H1 (cell line): ENCODE results near the gene SLITRK2. TPM values are rescaled to one million over a fixed set of nuclear protein-coding genes. Genes with fewer than 3 reads are reported as not detected.

Experiments
- CTCF ChIA-PET: fragments of 300-600 bp; sonication (Branson Sonifier 250); formaldehyde crosslinking; loops from one replicate; lab custom pipeline; 2021; ENCODE audit not compliant: partially characterized antibody; lab: Charles Lee
- POLR2A ChIA-PET: fragments of 300-600 bp; sonication (Branson Sonifier 250); formaldehyde crosslinking; loops from one replicate; lab custom pipeline; 2021; ENCODE audit warnings: inconsistent platforms; ENCODE audit not compliant: partially characterized antibody; lab: Charles Lee
- DNase-seq, 2 experiments: peaks; one replicate each; pipeline versions ENCODE4 v3.0.0 to v3.0.0-alpha.2; 2010 to 2022; ENCODE audit warnings: low spot score in 2 of 2, low read depth in 1 of 2, mixed read lengths in 1 of 2
- FAIRE-seq: peaks from 2 replicates; lab custom pipeline; 2011; peaks lifted over from hg19 to GRCh38; lab: Jason Lieb, UNC
- H2AFZ ChIP-seq: 2 replicates; pipeline ENCODE4 v1.8.1; 2012; ENCODE audit warnings: low read length, inconsistent platforms
- H2AK5ac ChIP-seq: 2 replicates; pipeline ENCODE4 v1.6.1; 2013; ENCODE audit warnings: low read depth, low read length
- H2BK120ac ChIP-seq: replicated peaks from 2 replicates; pipeline ENCODE3; 2013; ENCODE audit warnings: low read depth, low read length, inconsistent platforms
- H2BK12ac ChIP-seq: 2 replicates; pipeline ENCODE4 v1.6.1; 2013; ENCODE audit warnings: low read depth, low read length
- H2BK15ac ChIP-seq: 2 replicates; pipeline ENCODE4 v1.6.1; 2013; ENCODE audit warnings: low read length
- H2BK20ac ChIP-seq: 2 replicates; pipeline ENCODE4 v1.6.1; 2013; ENCODE audit warnings: low read length
- H2BK5ac ChIP-seq: 2 replicates; pipeline ENCODE4 v1.6.1; 2013; ENCODE audit warnings: low read depth, low read length
- H3K14ac ChIP-seq: 2 replicates; pipeline ENCODE4 v1.6.1; 2013; ENCODE audit warnings: inconsistent platforms; ENCODE audit not compliant: insufficient read length
- H3K18ac ChIP-seq: 2 replicates; pipeline ENCODE4 v1.6.1; 2013; ENCODE audit warnings: low read length; ENCODE audit errors: extremely low read depth
- H3K23ac ChIP-seq: 2 replicates; pipeline ENCODE4 v1.6.1; 2013; ENCODE audit warnings: inconsistent platforms; ENCODE audit not compliant: insufficient read length
- H3K23me2 ChIP-seq: 2 replicates; pipeline ENCODE4 v1.6.1; 2013; ENCODE audit warnings: low read depth, low read length
- H3K27ac ChIP-seq: 2 replicates; pipeline ENCODE4 v1.6.1; 2011; ENCODE audit warnings: low read depth, low read length, inconsistent platforms
- H3K27me3 ChIP-seq, 4 experiments: replicated peaks in 1 of 4; 1 replicate in 1 of 4; 2 replicates in 3 of 4; pipeline versions ENCODE4 v1.6.1 to v1.8.1; 2011 to 2013; ENCODE audit warnings: low read length in 3 of 4, mild to moderate bottlenecking in 3 of 4, inconsistent platforms in 2 of 4, mixed read lengths in 2 of 4, moderate library complexity in 1 of 4; ENCODE audit not compliant: control insufficient read depth in 3 of 4, insufficient read depth in 3 of 4; ENCODE audit errors: extremely low read depth in 1 of 4
- H3K36me3 ChIP-seq, 4 experiments: 2 replicates each; pipeline versions ENCODE4 v1.6.1 to v1.8.1; 2011 to 2013; ENCODE audit warnings: mild to moderate bottlenecking in 4 of 4, low read length in 3 of 4, moderate library complexity in 2 of 4, control low read depth in 1 of 4, inconsistent platforms in 1 of 4; ENCODE audit not compliant: insufficient read depth in 4 of 4, control insufficient read depth in 2 of 4
- H3K4ac ChIP-seq: replicated peaks from 2 replicates; pipeline ENCODE3; 2013; ENCODE audit warnings: low read length, low read depth, mixed read lengths, inconsistent platforms; ENCODE audit not compliant: insufficient read length
- H3K4me1 ChIP-seq, 4 experiments: replicated peaks in 1 of 4; 1 replicate in 1 of 4; 2 replicates in 3 of 4; pipeline versions ENCODE4 v1.6.1 to v1.8.1; 2011 to 2013; ENCODE audit warnings: low read length in 3 of 4, inconsistent platforms in 2 of 4, mixed read lengths in 1 of 4; ENCODE audit not compliant: insufficient read depth in 4 of 4, control insufficient read depth in 3 of 4
- H3K4me2 ChIP-seq, 2 experiments: 2 replicates each; pipeline versions ENCODE4 v1.6.1 to v1.8.1; 2011 to 2013; ENCODE audit warnings: low read depth in 2 of 2, low read length in 2 of 2, control low read depth in 1 of 2, inconsistent platforms in 1 of 2, mild to moderate bottlenecking in 1 of 2; ENCODE audit not compliant: insufficient read depth in 1 of 2
- H3K4me3 ChIP-seq, 4 experiments: fragments of 200-600, 300-600 bp in 1 of 4; sonication (generic), shearing (Covaris generic), sonication (Bioruptor Twin) in 1 of 4; 2 replicates each; pipeline versions ENCODE4 v1.5.1 to v1.8.1; 2011 to 2016; ENCODE audit warnings: low read length in 4 of 4, low read depth in 3 of 4, control low read depth in 2 of 4, inconsistent platforms in 2 of 4, mild to moderate bottlenecking in 2 of 4, mixed read lengths in 1 of 4, moderate library complexity in 1 of 4; ENCODE audit not compliant: insufficient read depth in 2 of 4; ENCODE audit errors: extremely low read depth in 1 of 4
- H3K56ac ChIP-seq: replicated peaks from 2 replicates; pipeline ENCODE3; 2013; ENCODE audit warnings: low read depth, mild to moderate bottlenecking, mixed read lengths, low read length, inconsistent platforms; ENCODE audit not compliant: insufficient read length
- H3K79me1 ChIP-seq: 2 replicates; pipeline ENCODE4 v1.6.1; 2013; ENCODE audit warnings: low read depth, low read length, control low read depth
- H3K79me2 ChIP-seq, 2 experiments: 2 replicates each; pipeline versions ENCODE4 v1.6.1 to v1.8.1; 2012 to 2013; ENCODE audit warnings: low read length in 2 of 2, mild to moderate bottlenecking in 2 of 2, inconsistent platforms in 1 of 2; ENCODE audit not compliant: insufficient read depth in 2 of 2, control insufficient read depth in 1 of 2
- H3K9ac ChIP-seq, 4 experiments: replicated peaks in 1 of 4; 1 replicate in 1 of 4; 2 replicates in 3 of 4; pipeline versions ENCODE4 v1.6.1 to v1.8.1; 2011 to 2013; ENCODE audit warnings: low read depth in 3 of 4, low read length in 3 of 4, control low read depth in 2 of 4, mild to moderate bottlenecking in 2 of 4, moderate library complexity in 2 of 4, inconsistent platforms in 1 of 4; ENCODE audit errors: extremely low read depth in 1 of 4
- H3K9me3 ChIP-seq, 2 experiments: 2 replicates each; pipeline versions ENCODE4 v1.6.1 to v1.8.1; 2012 to 2013; ENCODE audit warnings: mild to moderate bottlenecking in 2 of 2, moderate library complexity in 2 of 2, control low read depth in 1 of 2, inconsistent platforms in 1 of 2, low read depth in 1 of 2, low read length in 1 of 2, mixed read lengths in 1 of 2; ENCODE audit not compliant: insufficient read depth in 2 of 2
- H4K20me1 ChIP-seq, 2 experiments: replicated peaks in 1 of 2; 2 replicates each; pipeline versions ENCODE3 to v1.8.1; 2011 to 2013; ENCODE audit warnings: inconsistent platforms in 2 of 2, low read length in 2 of 2, mild to moderate bottlenecking in 1 of 2; ENCODE audit not compliant: insufficient read depth in 2 of 2, control insufficient read depth in 1 of 2
- H4K5ac ChIP-seq: 2 replicates; pipeline ENCODE4 v1.6.1; 2013; ENCODE audit warnings: low read length, low read depth, mixed read lengths, inconsistent platforms; ENCODE audit not compliant: insufficient read length
- H4K8ac ChIP-seq: 2 replicates; pipeline ENCODE4 v1.8.0; 2013; ENCODE audit warnings: mild to moderate bottlenecking, moderate library complexity, low read length, inconsistent platforms; ENCODE audit not compliant: insufficient read depth; ENCODE audit errors: extremely low read depth
- H4K91ac ChIP-seq: replicated peaks from 2 replicates; pipeline ENCODE3; 2013; ENCODE audit warnings: low read length, mixed read lengths, inconsistent platforms; ENCODE audit not compliant: insufficient read length
- BACH1 ChIP-seq: IDR thresholded peaks from 2 replicates; pipeline ENCODE4 v1.6.1; 2012; ENCODE audit warnings: low read length, improper control_type of control experiment
- CBX5 ChIP-seq: fragments of 300-800, 300-1000 bp; sonication (generic); IDR thresholded peaks from 2 replicates; pipeline ENCODE4 v1.7.1; 2016; ENCODE audit warnings: antibody characterized with exemption, low read length, low read depth
- KDM4A ChIP-seq: IDR thresholded peaks from one replicate; pipeline ENCODE4 v1.7.1; 2012; ENCODE audit warnings: low read depth, mild to moderate bottlenecking, moderate library complexity, low read length, inconsistent platforms; ENCODE audit not compliant: severe bottlenecking
- ZNF274 ChIP-seq: IDR thresholded peaks from 2 replicates; pipeline ENCODE4 v1.7.0; 2012; ENCODE audit warnings: low read length, borderline replicate concordance; ENCODE audit errors: extremely low read depth
- WGBS, 2 experiments: shearing (Covaris generic) in 1 of 2; methylation state at CpG; one replicate each; pipeline versions ENCODE4 v1.1.6 to v1.1.7; 2013 to 2015; ENCODE audit warnings: low lambda C conversion rate in 2 of 2, mixed read lengths in 2 of 2, inconsistent platforms in 1 of 2, low coverage in 1 of 2, missing lambda C conversion rate in 1 of 2; ENCODE audit not compliant: insufficient replicate concordance in 2 of 2, insufficient coverage in 1 of 2, insufficient read length in 1 of 2; ENCODE audit errors: extremely low coverage in 1 of 2, missing lambda C conversion rate in 1 of 2; 5-methylcytosine and 5-hydroxymethylcytosine counted together
- polyA plus RNA-seq, 7 experiments: library from polyadenylated mRNA; depleted of rRNA in 3 of 7; stranded (reverse) in 5 of 7; unstranded in 2 of 7; fragments of >200 nt in 5 of 7; fragments of 200-250 nt in 2 of 7; gene quantifications; 1 replicate in 5 of 7; 2 replicates in 1 of 7; 4 replicates in 1 of 7; pipeline versions ENCODE4 v1.2.1 to v1.2.3, GENCODE V29; 2011 to 2013; ENCODE audit warnings: missing spikeins in 2 of 7, mixed read lengths in 2 of 7
- total RNA-seq: library from RNA; stranded (reverse); fragmentation: NEBNext Ultra II Directional; extraction: Animal tissue kit (Norgen Biotek cat#: 25700); gene quantifications from 2 replicates; pipeline ENCODE4 v1.2.1, GENCODE V29; 2021

Gene SLITRK2
- total and polyA plus RNA-seq, 2 of the 8 experiments (the other 6 are each of a cell fraction or from before 2014, with no cell fraction given), result 0.14 to 0.39 TPM

- H3K4me1 ChIP-seq, result no peaks in the 10 kb centered on the region
- no peaks in the 10 kb centered on the region for H3K79me2 ChIP-seq
- no peak for DNase-seq
- no peak overlapping the region for H3K56ac ChIP-seq
- H3K9me3 ChIP-seq, result no peaks in the 10 kb centered on the region
- no peak overlapping the region for H3K27ac ChIP-seq
- no peak overlapping the region for H3K18ac ChIP-seq
- no peak overlapping the region for H3K9ac ChIP-seq
- no peak overlapping the region for H3K4ac ChIP-seq
- no peak overlapping the region for H4K8ac ChIP-seq
- H4K20me1 ChIP-seq, result no peaks in the 10 kb centered on the region
- H3K36me3 ChIP-seq, result no peaks in the 10 kb centered on the region
- H3K79me1 ChIP-seq, result no peaks in the 10 kb centered on the region
- H3K27me3 ChIP-seq, result no peaks in the 10 kb centered on the region
- H4K91ac ChIP-seq, result no peak overlapping the region
- H2AFZ ChIP-seq, result no peak overlapping the region
- ChIA-PET CTCF (interaction anchor here (1.0 kb wide), 1 partner anchor 26 kb away, joined by 3 read pairs; no protein-coding TSS in a partner anchor), POLR2A (no interaction called here)
- H4K5ac ChIP-seq, result no peak overlapping the region
- H3K23ac ChIP-seq, result no peak overlapping the region
- H3K4me3 ChIP-seq, result no peak overlapping the region
- no peak overlapping the region for H2BK120ac ChIP-seq
- H3K14ac ChIP-seq, result no peak overlapping the region
- no peak overlapping the region for H2BK5ac ChIP-seq
- no peak overlapping the region for H2AK5ac ChIP-seq
- no peak overlapping the region for H2BK12ac ChIP-seq
- no peak overlapping the region for H3K4me2 ChIP-seq
- no peak overlapping the region for H2BK15ac ChIP-seq
- WGBS, 2 experiments, result 53% methylated on average over 3 of the region's 11 CpGs; no CpG with 5 or more reads in 1 of the 2 experiments
- no peak for FAIRE-seq
- H2BK20ac ChIP-seq, result no peak overlapping the region
- peaks cover 6% of the 10 kb centered on the region; the same call in 1 of the 2 replicates for H3K23me2 ChIP-seq
- TF ChIP-seq KDM4A (no peak), CBX5 (no peak), ZNF274 (no peak), BACH1 (no peak)
- TF ChIP-seq, all 59 proteins: peak for 0
Observed at GRCh38 chrX:145848857-145849256, 31.2 kb downstream of the SLITRK2 start.
